ENCODE results near the gene SDHA. TPM values are rescaled to one million over a fixed set of nuclear protein-coding genes. Genes with fewer than 3 reads are reported as not detected.
"Not testable (repeated sequence)": the region's sequence is repeated elsewhere in the genome, so short reads cannot be mapped to it uniquely, and the experiment has no call there.

The SDHA gene
- total and polyA plus RNA-seq, 2 of the 8 experiments (the other 6 are each of a cell fraction or from before 2014, with no cell fraction given) = 59.7 to 87.3 TPM

DNA sequence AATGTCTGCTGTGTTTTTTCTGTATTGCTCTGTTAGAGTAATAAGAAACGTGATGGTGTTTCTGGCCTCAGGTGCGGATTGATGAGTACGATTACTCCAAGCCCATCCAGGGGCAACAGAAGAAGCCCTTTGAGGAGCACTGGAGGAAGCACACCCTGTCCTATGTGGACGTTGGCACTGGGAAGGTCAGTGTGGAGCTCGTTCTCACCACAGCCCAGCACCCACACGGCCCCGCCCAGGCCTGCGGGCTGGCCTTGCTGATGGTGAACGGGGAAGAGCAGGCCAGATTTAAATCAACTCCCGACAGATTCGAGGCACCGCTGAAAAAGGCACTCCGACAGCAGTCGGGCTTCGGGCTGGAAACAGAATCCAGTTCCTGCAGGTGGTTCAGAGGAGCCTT is 36.2 kb downstream of the SDHA start:
- H2BK120ac ChIP-seq (replicated peaks; ENCODE audit: low read depth, low read length); H4K5ac ChIP-seq (ENCODE audit: insufficient read length, low read depth, low read length); H3K4me3 ChIP-seq (ENCODE audit: extremely low read depth in 1 of 4, insufficient read depth in 2 of 4, low read depth in 3 of 4, low read length in 4 of 4); POLR2A ChIA-PET (ENCODE audit: partially characterized antibody); FAIRE-seq; H3K4me1 ChIP-seq (replicated peaks in 1 of 4; ENCODE audit: control insufficient read depth in 3 of 4, insufficient read depth in 4 of 4, low read length in 3 of 4); H3K27me3 ChIP-seq (replicated peaks in 1 of 4; ENCODE audit: control insufficient read depth in 3 of 4, extremely low read depth in 1 of 4, insufficient read depth in 3 of 4, low read length in 3 of 4); H3K14ac ChIP-seq (ENCODE audit: insufficient read length); H3K4me2 ChIP-seq (ENCODE audit: insufficient read depth in 1 of 2, low read depth in 2 of 2, low read length in 2 of 2); H3K23me2 ChIP-seq (ENCODE audit: low read depth, low read length); H4K20me1 ChIP-seq (replicated peaks in 1 of 2; ENCODE audit: control insufficient read depth in 1 of 2, insufficient read depth in 2 of 2, low read length in 2 of 2); H2BK20ac ChIP-seq (ENCODE audit: low read length); DNase-seq (ENCODE audit: low read depth in 1 of 2, low spot score in 2 of 2); H3K23ac ChIP-seq (ENCODE audit: insufficient read length); H3K9ac ChIP-seq (replicated peaks in 1 of 4; ENCODE audit: extremely low read depth in 1 of 4, low read depth in 3 of 4, low read length in 3 of 4); H3K56ac ChIP-seq (replicated peaks; ENCODE audit: insufficient read length, low read depth, low read length); CTCF ChIA-PET (ENCODE audit: partially characterized antibody); H4K91ac ChIP-seq (replicated peaks; ENCODE audit: insufficient read length, low read length); H4K8ac ChIP-seq (ENCODE audit: extremely low read depth, insufficient read depth, low read length); H3K27ac ChIP-seq (ENCODE audit: low read depth, low read length); H3K18ac ChIP-seq (ENCODE audit: extremely low read depth, low read length); H3K4ac ChIP-seq (replicated peaks; ENCODE audit: insufficient read length, low read depth, low read length); H2AFZ ChIP-seq (ENCODE audit: low read length); H2BK12ac ChIP-seq (ENCODE audit: low read depth, low read length); H2BK5ac ChIP-seq (ENCODE audit: low read depth, low read length); H3K79me1 ChIP-seq (ENCODE audit: low read depth, low read length); H2BK15ac ChIP-seq (ENCODE audit: low read length); H2AK5ac ChIP-seq (ENCODE audit: low read depth, low read length); H3K79me2 ChIP-seq (ENCODE audit: control insufficient read depth in 1 of 2, insufficient read depth in 2 of 2, low read length in 2 of 2): not testable (repeated sequence)
- H3K9me3 ChIP-seq (ENCODE audit: insufficient read depth in 2 of 2, low read depth in 1 of 2, low read length in 1 of 2) = peaks cover 0 to 17% of the 10 kb centered on the region in 2 experiments; a peak in 1 of 4 replicates
- peaks cover 2 to 40% (median 23%) of the 10 kb centered on the region in 4 experiments; a peak in 7 of 8 replicates for H3K36me3 ChIP-seq (ENCODE audit: control insufficient read depth in 2 of 4, insufficient read depth in 4 of 4, low read length in 3 of 4)
- 96% methylated on average over 8 of the region's 15 CpGs; no CpG with 5 or more reads in 1 of the 2 experiments for WGBS, 2 experiments (ENCODE audit: extremely low coverage in 1 of 2, insufficient coverage in 1 of 2, insufficient read length in 1 of 2, insufficient replicate concordance in 2 of 2, low coverage in 1 of 2, low lambda C conversion rate in 2 of 2, missing lambda C conversion rate in 1 of 2)

DNA sequence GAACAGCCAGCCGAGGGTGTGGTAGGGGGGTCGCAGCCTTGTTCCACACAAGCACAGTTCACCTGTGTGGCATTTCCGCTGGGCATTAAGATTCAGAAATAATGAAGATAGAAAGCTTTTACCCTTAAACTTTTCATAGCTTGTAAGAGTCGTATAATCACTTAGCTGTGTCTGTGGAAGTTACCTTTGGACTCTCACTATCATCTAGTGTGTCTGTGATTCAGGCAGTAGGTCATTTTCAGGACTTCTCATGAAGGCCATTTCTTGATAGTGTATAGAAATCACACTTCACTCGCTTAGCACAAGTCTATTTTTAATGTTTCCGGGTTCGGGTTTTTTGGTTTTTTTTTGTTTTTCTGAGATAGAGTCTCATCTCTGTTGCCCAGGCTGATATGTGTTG is 37.0 kb downstream of the SDHA start:
- H3K23ac ChIP-seq (ENCODE audit: insufficient read length); H3K4me2 ChIP-seq (ENCODE audit: insufficient read depth in 1 of 2, low read depth in 2 of 2, low read length in 2 of 2); H2BK5ac ChIP-seq (ENCODE audit: low read depth, low read length); H3K79me2 ChIP-seq (ENCODE audit: control insufficient read depth in 1 of 2, insufficient read depth in 2 of 2, low read length in 2 of 2); H2AK5ac ChIP-seq (ENCODE audit: low read depth, low read length); H3K14ac ChIP-seq (ENCODE audit: insufficient read length); POLR2A ChIA-PET (ENCODE audit: partially characterized antibody); H2BK12ac ChIP-seq (ENCODE audit: low read depth, low read length); DNase-seq (ENCODE audit: low read depth in 1 of 2, low spot score in 2 of 2); H3K56ac ChIP-seq (replicated peaks; ENCODE audit: insufficient read length, low read depth, low read length); H3K18ac ChIP-seq (ENCODE audit: extremely low read depth, low read length); H3K4me3 ChIP-seq (ENCODE audit: extremely low read depth in 1 of 4, insufficient read depth in 2 of 4, low read depth in 3 of 4, low read length in 4 of 4); H2BK15ac ChIP-seq (ENCODE audit: low read length); H4K8ac ChIP-seq (ENCODE audit: extremely low read depth, insufficient read depth, low read length); H3K27me3 ChIP-seq (replicated peaks in 1 of 4; ENCODE audit: control insufficient read depth in 3 of 4, extremely low read depth in 1 of 4, insufficient read depth in 3 of 4, low read length in 3 of 4); H3K9ac ChIP-seq (replicated peaks in 1 of 4; ENCODE audit: extremely low read depth in 1 of 4, low read depth in 3 of 4, low read length in 3 of 4); H2AFZ ChIP-seq (ENCODE audit: low read length); H3K27ac ChIP-seq (ENCODE audit: low read depth, low read length); H2BK20ac ChIP-seq (ENCODE audit: low read length); H4K20me1 ChIP-seq (replicated peaks in 1 of 2; ENCODE audit: control insufficient read depth in 1 of 2, insufficient read depth in 2 of 2, low read length in 2 of 2); H3K4me1 ChIP-seq (replicated peaks in 1 of 4; ENCODE audit: control insufficient read depth in 3 of 4, insufficient read depth in 4 of 4, low read length in 3 of 4); H3K79me1 ChIP-seq (ENCODE audit: low read depth, low read length); H3K4ac ChIP-seq (replicated peaks; ENCODE audit: insufficient read length, low read depth, low read length); H2BK120ac ChIP-seq (replicated peaks; ENCODE audit: low read depth, low read length); FAIRE-seq; H4K5ac ChIP-seq (ENCODE audit: insufficient read length, low read depth, low read length); H4K91ac ChIP-seq (replicated peaks; ENCODE audit: insufficient read length, low read length); H3K23me2 ChIP-seq (ENCODE audit: low read depth, low read length): not testable (repeated sequence)
- CTCF ChIA-PET (ENCODE audit: partially characterized antibody) = interaction anchor here (0.7 kb wide), 1 partner anchor 106 kb away, joined by 3 read pairs; no protein-coding TSS in a partner anchor
- Histone ChIP-seq H3K36me3 (ENCODE audit: control insufficient read depth in 2 of 4, insufficient read depth in 4 of 4, low read length in 3 of 4) (peaks cover 2 to 41% (median 22%) of the 10 kb centered on the region in 4 experiments; a peak in 7 of 8 replicates), H3K9me3 (ENCODE audit: insufficient read depth in 2 of 2, low read depth in 1 of 2, low read length in 1 of 2) (peaks cover 0 to 20% of the 10 kb centered on the region in 2 experiments; a peak in 1 of 4 replicates)
- 98% methylated on average over 7 of the region's 7 CpGs; no CpG with 5 or more reads in 1 of the 2 experiments for WGBS, 2 experiments (ENCODE audit: extremely low coverage in 1 of 2, insufficient coverage in 1 of 2, insufficient read length in 1 of 2, insufficient replicate concordance in 2 of 2, low coverage in 1 of 2, low lambda C conversion rate in 2 of 2, missing lambda C conversion rate in 1 of 2)
